ENCODE data around the gene MAPK12. TPM values are rescaled to one million over a fixed set of nuclear protein-coding genes. Genes with fewer than 3 reads are reported as not detected.

The MAPK12 gene
- total RNA-seq, 1 experiment from 2014 or later: 86.7 TPM

- Histone ChIP-seq H3K27ac (ENCODE audit: low read depth, low read length) (peak within 1 kb of the TSS; percentile 81), H3K9ac (ENCODE audit: low read length) (peak within 1 kb of the TSS; percentile 92), H3K9me3 (ENCODE audit: control insufficient read depth in 1 of 2, insufficient read depth in 1 of 2, low read depth in 1 of 2, low read length in 2 of 2) (no peaks in the 10 kb centered on the region), H3K4me2 (ENCODE audit: low read length) (peak within 1 kb of the TSS; percentile 92), H3K9me2 (ENCODE audit: insufficient read depth) (no peaks in the 10 kb centered on the region), H3K36me3 (ENCODE audit: control insufficient read depth in 1 of 2, insufficient read depth in 2 of 2, low read length in 2 of 2) (peaks cover 3 to 26% of the 10 kb centered on the region in 2 experiments; a peak in 2 of 4 replicates), H2AFZ (ENCODE audit: low read depth, low read length, poor library complexity, severe bottlenecking) (no peak within 1 kb of the TSS), H3K27me3 (ENCODE audit: insufficient read depth, low read length) (no peaks in the 10 kb centered on the region), H3K79me2 (ENCODE audit: insufficient read depth, low read length) (peaks cover 82% of the 10 kb centered on the region), H4K20me1 (ENCODE audit: insufficient read depth) (no peaks in the 10 kb centered on the region), H3K4me3 (replicated peaks in 1 of 2; ENCODE audit: low read depth in 1 of 2, low read length in 2 of 2) (peak within 1 kb of the TSS; percentile 93 to 95), H3K4me1 (ENCODE audit: control insufficient read depth in 1 of 2, insufficient read depth in 2 of 2, low read length in 2 of 2) (peaks cover 23 to 60% of the 10 kb centered on the region in 2 experiments)
- RAD21 ChIA-PET (ENCODE audit: low non-redundant PET in 1 of 2, low total read pairs in 2 of 2, uncharacterized antibody in 2 of 2, unreplicated experiment in 2 of 2): no interaction called here
- TF ChIP-seq ATF3 (IDR thresholded peaks at IDR 0.05) (no peak), MAX (IDR thresholded peaks at IDR 0.05) (peak; percentile 94), ZBTB33 (IDR thresholded peaks at IDR 0.05; ENCODE audit: extremely low read depth, insufficient replicate concordance, low read length) (peak; percentile 89), SRF (IDR thresholded peaks at IDR 0.05; ENCODE audit: low read depth) (peak; percentile 96), POLR2A (IDR thresholded peaks at IDR 0.05; ENCODE audit: borderline replicate concordance, extremely low read depth, insufficient read depth, insufficient read length) (peak; percentile 73), ZFX (IDR thresholded peaks at IDR 0.05) (peak; percentile 87; the same call in 1 of the 2 replicates), TCF7L2 (IDR thresholded peaks at IDR 0.05; ENCODE audit: borderline replicate concordance, extremely low read depth, insufficient read depth, insufficient read length) (no peak), YY1 (IDR thresholded peaks at IDR 0.05; ENCODE audit: extremely low read depth, insufficient replicate concordance, low read depth, low read length) (no peak), POLR2AphosphoS5 (IDR thresholded peaks at IDR 0.05; ENCODE audit: low read depth, low read length) (peak; percentile 94), SP1 (IDR thresholded peaks at IDR 0.05; ENCODE audit: low read depth) (peak; percentile 56; the same call in 1 of the 2 replicates), CTCF (IDR thresholded peaks at IDR 0.05 in 2 of 3, conservative IDR thresholded peaks at IDR 0.05 in 1 of 3; ENCODE audit: borderline replicate concordance in 1 of 3, insufficient read depth in 1 of 3, low read depth in 2 of 3, low read length in 2 of 3) (peak in 2 of 3 experiments; percentile 33 to 35; a peak in 4 of 6 replicates), SIN3A (IDR thresholded peaks at IDR 0.05; ENCODE audit: low read depth) (peak; percentile 85)
- CTCF ChIA-PET: interaction anchor here (0.8 kb wide), 1 partner anchor 9 kb away, joined by 3 read pairs; no protein-coding TSS in a partner anchor
- intact Hi-C loops (cut with micrococcal nuclease): no loop called here
- TSS peak; percentile 45 for BruUV-seq (replicated peaks)
- peak; percentile 83 for DNase-seq (ENCODE audit: low read depth, low spot score)
- POLR2A ChIA-PET: no interaction called here
- peak; percentile 77 for ATAC-seq
These were observed 16.9 kb downstream of the MAPK12 start, which contains the start of gene TUBGCP6 for GRCh38 chr22:50244420-50245213. Gene TUBGCP6 (minus strand): TSS chr22:50245023. CDS start chr22:50244459, 564 bp downstream.
